Activated CD4-positive, alpha-beta T cell treated with anti-CD3 and anti-CD28 coated beads, Interleukin-10, Interleukin-2, amounts not matched to agents 100 ng/mL and 50 ng/mL, durations not matched to agents 16 hours and 8 hours (primary cell): ENCODE data around the gene KCNK3.
"Not testable (repeated sequence)": the region's sequence is repeated elsewhere in the genome, so short reads cannot be mapped to it uniquely, and the experiment has no call there.

Source experiments
- DNase-seq: peaks from one replicate; pipeline ENCODE4 v3.0.0-alpha.2; 2020

Gene KCNK3

DNA sequence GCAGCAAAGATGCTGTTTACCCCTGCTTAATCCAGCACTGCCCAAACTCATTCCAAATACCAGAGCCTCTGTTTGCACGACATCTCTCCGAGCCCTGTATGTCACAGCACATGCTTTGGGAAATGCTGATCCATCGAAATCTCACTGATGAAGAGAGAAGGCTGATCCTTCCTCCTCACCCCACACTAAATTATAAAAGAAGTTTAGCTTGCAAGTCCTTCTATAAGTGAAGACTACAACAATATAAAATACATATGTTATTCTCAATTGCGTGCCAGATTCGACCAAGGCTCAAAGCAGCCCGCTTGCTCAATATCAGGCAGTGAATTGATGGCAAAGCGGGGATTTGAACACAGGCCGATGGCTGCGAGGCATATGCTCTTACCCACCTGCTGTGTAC lies 40.9 kb downstream of the KCNK3 start:
- no peak for DNase-seq

DNA sequence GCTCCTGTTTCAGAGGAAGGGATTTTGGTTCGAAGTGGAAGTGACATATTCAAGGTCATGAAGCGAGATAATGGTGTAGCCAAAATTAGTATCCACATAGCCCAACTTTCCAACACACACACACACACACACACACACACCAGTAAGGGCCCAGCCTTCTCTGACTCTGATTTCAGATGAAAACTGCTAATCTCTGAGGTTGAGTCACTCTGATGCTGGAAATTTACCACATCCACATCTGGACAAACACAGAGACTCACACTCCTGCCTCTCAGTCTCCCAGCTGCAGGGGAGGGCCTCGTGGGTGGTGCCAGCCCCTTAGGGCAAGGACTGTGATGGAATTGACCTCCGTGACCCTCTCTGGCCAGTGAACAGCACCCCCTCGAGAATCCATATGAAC lies 42.6 kb downstream of the KCNK3 start:
- DNase-seq: no peak

DNA sequence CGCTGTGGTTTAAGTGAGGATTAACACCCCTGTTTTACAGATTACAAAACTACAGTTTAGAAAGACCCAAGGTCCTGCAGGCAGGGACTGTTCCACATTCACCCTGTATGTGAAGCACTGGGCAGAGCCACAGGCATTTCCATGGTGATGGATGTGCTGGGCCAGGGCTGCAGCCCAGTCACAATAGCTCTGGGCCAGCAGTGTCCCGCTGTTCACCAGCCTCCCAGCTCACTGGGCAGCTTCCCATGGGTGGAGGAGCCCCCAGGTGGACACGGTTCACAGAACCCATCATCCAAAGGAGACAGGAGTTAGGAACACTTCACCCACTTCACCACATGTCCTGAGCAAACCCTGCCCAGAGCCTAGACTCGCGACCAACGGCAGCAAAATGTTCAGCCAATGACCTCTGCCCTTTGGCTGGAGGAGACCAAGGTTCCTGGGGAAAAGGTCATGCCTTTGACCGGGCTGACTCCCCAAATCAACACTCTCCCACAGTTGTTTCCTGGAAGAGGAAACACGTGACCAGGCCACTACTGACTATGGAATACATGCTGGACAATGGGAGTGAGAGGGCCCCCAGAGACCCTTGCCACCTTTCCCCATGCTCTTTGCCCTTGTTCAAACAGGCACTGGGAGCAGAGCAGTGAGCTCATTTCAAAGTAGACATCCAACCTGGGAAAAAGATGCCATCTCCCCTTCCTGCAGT lies 43.5 kb downstream of the KCNK3 start:
- no peak for DNase-seq

DNA sequence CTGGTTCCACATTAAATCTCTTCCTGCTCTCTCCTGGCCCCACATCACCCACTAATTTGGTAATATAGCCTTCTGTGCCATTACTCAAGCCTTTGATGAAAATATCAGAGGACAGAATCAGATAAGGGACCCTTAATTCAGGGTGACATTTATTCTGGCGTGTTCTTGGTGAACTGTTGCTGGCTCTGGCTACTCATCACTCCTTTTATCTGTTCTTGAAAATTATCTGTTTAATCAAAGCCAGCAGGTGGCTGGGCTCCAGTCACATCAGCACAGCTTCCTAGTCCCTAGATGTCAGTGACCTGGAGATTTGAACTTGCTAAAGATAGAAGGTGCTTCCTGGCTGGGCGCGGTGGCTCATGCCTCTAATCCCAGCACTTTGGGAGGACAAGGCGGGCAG lies 44.7 kb downstream of the KCNK3 start:
- DNase-seq: no peak

DNA sequence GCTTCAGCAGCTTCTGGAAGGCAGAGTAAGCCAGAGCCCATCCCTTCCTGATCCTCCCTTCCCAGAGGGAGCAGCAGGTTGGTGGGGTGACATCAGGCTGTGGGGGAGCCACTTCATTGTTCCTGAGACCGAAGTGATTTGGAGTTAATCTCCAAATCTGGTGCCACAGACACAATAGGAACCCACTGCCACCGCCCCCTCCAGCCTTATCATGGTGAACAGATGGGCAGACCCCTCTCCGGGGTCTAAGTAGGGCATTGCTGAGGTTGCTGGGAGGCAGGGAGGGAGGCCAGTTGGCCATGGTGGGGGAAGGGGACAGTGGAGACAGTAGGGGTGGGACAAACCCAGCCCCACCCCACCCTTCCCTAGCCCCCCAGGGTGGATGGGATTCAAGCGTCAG lies 46.0 kb downstream of the KCNK3 start:
- DNase-seq: no peak

DNA sequence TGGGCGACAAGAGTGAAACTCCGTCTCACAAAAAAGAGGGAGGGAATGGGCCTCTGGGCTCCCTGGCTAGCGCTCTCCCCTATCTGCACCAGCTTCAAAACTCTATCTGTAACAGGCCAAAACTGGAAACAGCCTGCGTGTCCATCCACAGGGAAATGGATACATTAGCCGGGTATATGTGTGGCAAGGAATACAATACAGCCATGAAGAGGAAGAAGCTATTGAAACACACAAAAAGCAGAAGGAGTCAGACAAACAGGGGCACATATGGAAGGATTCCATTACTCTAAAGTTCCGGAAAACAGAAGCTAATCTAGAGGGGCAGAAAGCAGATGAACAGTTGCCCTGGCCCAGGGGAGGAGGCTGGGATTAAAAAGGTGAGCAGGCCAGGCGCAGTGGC lies 47.0 kb downstream of the KCNK3 start:
- DNase-seq: no peak

DNA sequence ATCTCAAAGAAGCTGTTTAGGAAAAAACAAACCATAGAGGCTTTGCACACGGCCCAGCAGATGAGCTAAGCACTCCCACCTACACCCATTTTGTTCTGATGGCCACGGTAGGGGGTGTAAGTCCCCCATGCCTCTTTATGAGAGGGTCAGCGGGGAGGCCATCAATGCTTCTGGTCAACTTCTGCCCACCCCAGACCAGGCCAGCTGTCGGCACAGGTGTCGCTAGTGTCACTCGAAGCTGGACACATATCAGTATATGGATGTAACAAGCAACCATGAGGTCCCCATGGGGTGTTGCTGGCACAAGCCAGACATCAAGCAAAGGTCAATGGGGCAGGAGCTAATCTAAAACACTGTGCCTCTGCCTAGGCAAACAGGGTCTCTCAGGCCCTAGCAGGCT lies 47.8 kb downstream of the KCNK3 start:
- no peak for DNase-seq

DNA sequence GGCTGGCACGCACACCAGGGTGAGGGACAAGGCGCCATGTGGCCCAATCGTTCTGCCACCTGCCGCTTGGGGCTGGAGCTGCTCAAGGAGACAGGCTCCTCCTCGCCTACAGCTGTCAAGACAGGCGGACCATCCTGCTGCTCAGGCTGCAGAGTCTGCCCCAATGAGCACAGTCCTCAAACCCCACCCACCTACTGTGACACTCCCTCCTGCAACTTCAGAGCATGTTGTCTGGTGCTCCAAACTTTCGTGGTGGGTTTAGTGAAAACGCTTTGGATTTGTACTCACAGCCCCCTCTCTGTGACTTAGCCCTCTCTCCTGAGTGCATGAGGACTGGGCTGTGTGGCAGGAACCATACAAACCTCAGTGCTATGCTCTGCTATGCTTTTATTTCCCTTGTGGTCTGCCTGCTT lies 48.4 kb downstream of the KCNK3 start:
- DNase-seq: peak; percentile 30

DNA sequence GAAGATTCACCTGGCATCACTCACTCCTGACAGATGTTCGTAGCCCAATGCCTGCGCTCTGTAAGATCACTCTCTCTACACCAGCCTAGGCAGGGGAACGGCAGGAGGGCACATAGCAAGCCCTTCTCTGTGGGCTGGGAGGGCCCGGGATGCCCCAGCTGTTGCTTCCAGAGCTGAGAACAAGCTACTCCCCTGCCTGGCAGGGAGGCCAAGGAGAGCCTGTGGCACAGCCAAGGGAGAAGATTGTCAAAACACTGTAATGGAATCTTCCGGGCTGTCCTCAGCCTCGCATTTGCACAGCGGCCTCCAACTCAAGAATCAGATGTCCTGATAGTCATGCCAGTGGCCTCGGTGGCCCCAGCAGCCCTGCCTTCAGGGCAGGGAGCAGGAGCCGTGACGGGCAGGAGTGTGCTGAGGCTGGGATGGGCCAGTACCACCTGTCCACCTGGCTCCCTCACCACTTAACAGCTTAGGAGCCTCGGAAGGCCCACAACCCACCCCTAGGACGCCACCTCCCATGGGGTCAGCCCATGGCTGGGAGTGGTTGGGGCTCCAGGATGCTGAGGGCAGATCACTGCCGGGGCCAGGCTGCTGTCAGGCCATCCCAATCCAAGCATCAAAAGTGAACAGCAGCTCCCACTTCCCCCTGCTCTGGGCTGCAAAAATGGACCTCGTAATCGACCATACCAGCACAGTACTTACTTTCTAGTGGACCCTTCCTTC lies 49.7 kb downstream of the KCNK3 start:
- DNase-seq: no peak

DNA sequence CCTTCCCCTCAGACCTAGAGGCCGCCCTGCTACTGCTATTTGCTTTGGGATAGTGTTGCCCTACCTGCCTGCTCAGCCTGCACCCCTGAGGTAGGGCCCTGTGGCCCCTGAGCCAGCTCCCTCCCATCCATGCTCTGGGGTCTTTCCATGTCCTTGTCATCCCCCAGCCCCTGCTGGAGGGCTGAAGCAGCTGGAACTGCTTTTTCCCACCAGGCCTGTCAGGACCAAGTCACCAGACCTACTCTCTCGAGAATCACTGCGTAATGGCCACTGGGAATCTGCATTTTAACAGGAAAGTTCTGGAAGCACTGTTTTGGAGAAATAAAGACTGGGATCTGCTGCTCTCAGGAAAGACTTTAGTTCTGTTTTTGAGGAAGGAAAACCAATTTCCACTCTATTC lies 51.3 kb downstream of the KCNK3 start:
- DNase-seq: no peak

DNA sequence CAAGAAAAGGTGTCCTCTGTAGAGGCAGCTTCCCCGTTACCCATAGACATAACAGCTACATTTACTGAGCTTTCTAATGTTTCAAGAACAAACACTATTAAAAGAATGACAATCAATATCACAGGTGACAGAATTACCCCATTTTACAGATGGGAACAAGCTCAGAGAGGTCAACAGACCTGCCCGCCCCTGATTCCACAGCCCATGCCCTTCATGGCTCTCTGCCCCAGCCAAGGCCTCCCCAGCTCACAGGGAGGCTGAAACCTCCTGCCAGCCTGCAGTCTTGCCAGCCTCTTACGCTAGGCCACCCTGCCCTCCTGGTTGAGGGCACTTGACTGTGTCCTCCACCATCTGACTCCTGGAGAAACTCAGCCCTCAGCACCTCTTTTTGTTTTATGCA lies 52.4 kb downstream of the KCNK3 start:
- no peak for DNase-seq

DNA sequence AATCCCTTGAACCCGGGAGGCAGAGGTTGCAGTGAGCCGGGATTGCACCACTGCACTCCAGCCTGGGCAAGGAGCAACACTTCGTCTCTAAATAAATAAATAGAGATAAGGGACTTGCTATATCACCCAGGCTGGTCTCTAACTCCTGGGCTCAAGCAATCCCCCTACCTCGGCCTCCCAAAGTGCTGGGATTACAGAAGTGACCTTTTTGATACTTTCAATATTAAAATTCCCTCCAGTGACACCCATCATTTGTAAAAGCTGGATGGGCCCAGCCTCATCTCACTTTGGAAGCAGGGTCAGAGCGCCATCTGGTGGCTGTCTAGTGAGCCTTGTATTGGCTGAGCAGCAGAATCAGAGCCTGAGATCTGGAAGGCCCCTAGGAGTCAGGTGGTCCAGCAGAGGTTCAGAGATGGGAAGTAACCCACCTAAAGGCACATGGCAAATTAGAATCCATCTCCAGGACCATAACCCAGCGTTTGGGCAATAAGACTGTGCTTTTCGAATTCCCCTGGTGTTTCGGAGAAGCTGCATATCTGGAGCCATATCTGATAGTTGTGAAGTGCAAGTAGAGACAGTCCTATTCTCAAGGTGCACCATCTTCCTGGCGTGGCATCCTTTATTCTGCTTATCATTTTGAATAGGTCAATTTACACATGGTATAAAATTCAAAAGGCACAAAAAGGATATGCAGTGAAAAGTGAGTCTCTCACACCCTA lies 53.2 kb downstream of the KCNK3 start:
- DNase-seq: peak; percentile 80

DNA sequence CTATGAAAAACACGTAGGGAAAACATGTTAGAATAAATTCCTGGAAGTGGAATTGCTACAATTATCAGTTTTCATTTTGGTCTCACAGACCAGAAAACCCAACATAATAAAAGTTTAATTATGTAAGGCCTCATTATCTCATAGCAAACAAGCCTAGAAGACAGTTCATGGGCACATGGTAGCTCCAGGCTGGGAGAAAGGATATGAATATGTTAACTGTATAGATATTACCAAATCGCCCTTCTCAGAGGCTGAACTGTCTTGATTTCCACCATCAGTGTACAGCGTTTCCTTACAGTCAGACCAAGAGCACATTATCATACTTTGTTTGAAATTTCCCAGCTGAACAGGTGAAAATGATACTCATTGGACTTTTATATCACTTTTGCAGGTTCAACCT lies 54.4 kb downstream of the KCNK3 start:
- no peak for DNase-seq

DNA sequence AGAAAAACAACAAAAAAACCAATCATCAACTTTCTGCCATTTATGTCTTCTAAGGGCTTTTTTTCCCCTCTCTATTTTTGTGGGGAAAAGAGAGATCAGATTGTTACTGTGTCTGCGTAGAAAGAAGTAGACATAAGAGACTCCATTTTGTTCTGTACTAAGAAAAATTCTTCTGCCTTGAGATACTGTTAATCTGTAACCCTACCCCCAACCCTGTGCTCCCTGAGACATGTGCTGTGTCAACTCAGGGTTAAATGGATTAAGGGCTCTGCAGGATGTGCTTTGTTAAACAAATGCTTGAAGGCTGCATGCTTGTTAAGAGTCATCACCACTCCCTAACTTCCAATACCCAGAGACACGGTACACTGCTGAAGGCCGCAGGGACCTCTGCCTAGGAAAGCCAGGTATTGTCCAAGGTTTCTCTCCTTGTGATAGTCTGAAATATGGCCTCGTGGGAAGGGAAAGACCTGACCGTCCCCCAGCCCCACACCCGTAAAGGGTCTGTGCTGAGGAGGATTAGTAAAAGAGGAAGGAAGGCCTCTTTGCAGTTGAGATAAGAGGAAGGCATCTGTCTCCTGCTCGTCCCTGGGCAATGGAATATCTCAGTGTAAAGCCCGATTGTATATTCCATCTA lies 57.4 kb downstream of the KCNK3 start:
- not testable (repeated sequence) for DNase-seq

DNA sequence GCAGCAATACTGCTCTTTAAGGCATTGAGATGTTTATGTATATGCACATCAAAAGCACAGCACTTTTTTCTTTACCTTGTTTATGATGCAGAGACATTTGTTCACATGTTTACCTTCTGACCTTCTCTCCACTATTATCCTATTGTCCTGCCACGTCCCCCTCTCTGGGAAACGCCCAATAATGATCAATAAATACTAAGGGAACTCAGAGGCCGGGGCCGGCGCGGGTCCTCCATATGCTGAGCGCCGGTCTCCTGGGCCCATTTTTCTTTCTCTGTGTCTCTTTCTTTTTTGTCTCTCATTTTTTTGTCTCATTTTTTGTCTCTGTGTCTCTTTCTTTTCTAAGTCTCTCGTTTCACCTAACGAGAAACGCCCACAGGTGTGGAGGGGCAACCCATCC lies 57.9 kb downstream of the KCNK3 start:
- DNase-seq: not testable (repeated sequence)

DNA sequence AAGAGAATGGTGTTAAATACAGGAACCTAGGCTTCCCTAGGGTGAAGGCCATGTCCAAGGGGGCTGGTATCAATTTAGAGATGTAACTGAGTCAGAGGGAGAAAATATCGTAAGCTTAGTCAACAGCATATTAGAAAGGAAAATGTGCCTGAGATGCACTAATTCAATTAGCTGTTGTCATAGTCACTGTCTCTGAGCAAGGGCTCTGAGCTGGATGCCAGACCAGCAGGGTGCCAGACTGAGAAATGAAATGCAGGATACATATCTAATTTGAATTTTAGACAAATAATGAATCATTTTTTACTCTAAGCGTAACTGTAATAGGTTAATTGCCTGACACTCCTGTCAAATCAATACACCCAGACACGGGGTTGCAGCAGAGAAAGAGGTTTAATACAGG lies 60.1 kb downstream of the KCNK3 start:
- DNase-seq: no peak

DNA sequence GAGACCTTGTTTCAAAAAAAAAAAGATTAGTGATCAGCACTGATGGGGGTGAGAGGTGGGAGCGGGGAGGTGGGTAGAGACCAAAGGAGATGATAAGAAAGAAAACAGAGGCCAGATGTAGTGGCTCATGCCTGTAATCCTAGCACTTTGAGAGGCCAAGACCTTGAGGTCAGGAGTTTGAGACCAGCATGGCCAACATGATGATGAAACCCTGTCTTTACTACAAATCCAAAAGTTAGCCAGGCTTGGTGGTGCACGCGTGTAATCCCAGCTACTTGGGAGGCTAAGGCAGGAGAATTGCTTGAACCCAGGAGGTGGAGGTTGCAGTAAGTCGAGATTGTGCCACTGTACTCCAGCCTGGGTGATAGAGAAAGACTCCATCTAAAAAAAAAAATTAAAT lies 62.0 kb downstream of the KCNK3 start:
- no peak for DNase-seq

DNA sequence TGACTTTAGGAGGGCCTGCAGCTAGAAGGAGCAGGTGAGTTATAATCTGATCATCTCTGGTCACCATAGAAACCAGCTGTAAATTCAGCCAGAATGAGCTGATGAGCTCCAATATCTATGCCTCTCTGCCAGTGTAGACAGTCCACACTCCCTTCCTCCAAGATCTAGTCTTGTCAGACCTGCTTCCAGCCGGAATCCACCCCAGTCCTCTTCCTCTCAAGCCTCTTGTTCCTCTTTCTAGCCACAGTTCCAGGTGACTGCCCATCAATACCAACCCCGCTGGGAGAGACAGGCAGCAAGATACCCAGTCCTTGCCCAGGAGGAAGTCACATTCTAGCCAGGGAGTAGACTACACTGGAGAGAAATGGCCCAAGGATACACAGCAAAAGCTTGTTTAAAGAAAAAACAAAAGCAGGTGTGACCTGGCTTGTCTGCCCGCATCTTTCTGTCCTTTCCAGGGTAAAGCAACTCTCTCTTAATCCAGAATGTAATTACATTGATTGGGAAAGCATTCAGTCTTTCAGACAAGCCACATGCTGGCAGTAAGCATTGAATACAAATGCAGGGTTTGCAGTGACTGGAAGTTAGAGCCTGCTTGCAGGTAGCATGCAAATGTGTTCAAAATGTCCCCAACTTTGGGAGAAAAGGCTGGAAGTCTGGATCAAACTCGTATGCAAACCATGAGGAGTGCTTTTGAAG lies 62.6 kb downstream of the KCNK3 start:
- DNase-seq: no peak

DNA sequence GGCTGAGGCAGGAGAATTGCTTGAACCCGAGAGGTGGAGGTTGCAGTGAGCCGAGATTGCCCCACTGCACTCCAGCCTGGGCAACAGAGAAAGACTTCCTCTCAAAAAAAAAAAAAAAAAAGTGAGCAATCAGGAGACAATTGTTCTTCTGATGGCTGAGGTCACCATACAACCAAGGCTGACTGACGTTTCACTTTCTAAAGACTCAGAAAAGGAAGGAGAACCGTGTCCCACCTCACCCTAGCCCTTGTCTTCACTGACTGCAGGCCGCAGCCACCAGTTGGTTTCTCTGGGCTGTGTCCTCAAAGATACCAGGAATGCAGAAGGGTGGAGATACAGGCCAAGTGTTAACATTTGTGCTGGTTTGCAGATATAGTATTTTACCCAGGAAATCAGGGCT lies 63.8 kb downstream of the KCNK3 start:
- DNase-seq: no peak

DNA sequence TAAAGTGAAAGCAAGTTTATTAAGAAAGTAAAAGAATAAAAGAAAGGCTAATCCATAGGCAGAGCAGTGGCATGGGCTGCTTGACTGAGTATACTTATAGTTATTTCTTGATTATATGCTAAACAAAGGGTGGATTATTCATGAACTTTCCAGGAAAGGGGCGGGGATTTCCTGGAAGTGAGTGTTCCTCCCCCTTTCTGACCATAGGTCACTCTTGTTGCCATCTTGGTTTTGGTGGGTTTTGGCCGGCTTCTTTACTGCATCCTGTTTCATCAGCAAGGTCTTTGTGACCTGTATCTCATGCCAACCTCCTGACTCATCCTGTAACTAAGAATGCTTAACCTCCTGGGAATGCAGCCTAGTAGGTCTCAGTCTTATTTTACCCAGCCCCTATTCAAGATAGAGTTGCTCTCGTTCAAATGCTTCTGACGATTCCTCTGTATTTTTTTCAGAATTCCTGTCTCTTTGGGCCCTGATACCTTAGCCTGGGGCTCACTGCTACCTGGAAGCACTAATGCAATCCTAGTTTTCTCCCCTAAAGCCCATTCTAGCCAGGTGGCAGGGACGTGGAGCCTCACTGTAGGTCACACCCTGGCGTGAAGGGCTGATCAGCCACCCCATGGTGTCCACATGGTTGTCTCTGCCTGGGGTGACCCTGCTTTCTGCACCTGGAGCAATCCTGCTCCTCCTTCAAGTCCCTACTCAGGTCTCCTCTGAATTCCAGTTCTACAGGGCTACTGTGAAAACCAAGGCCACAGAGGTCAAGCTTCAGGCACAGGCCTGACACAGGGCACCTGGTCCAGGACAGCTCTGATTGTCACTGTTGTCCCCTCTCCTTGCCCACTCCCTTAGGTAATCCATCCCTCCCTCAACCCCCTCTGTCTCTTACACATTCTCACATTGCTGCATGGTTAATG lies 65.6 kb downstream of the KCNK3 start:
- DNase-seq: peak; percentile 72

DNA sequence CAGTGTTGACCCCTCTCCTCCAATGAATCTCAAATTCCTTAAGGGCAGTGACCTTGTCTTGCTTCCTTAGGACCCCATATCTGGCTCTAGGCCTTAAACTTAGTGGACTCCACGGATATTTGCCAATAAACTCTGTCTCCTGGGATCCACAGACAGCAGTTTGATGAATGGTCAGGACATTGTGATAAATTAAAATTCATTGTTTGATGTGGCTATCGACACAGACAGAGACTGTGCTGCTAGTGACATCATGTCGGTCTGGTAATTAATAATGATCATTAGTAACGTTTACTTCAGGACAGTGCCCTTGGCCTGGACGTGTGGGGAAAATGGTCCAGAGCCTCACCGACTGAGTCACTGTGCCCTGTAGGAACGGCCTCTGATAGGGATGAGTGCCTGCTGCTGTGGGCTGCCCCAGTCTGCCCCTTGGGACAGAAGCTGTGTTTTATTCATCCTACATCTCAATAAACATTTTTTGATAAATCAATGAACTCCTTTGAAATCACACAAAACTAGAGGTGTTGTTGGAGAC lies 66.3 kb downstream of the KCNK3 start:
- DNase-seq: no peak

DNA sequence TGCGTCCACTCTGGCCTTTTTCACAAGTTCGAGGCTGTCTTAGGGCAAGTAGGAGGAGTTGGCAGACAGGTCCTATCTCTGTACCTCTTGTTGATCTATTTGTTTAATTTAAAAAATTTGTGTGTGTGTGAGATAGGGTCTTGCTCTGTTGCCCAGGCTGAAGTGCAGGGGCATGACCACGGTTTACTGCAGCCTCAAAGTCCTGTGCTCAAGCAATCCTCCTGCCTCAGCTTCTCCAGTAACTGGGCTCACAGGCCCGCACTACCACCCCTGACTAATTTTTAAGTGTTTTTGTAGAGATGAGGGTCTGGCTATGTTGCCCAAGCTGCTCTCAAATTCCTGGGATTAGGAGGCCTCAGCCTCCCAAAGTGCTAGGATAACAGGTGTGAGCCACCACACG lies 67.3 kb downstream of the KCNK3 start:
- DNase-seq: no peak
